HepG2 (cell line): Measurements from ENCODE around the gene P2RX3. TPM values are rescaled to one million over a fixed set of nuclear protein-coding genes. Genes with fewer than 3 reads are reported as not detected.

ENCODE experiments used
- BORCS8-MEF2B ChIP-seq: sonication (generic); formaldehyde crosslinking; IDR thresholded peaks from 2 replicates; pipeline ENCODE4 v1.8.0; 2022; ENCODE audit warnings: mild to moderate bottlenecking, missing genetic modification reagents
- ETS1 ChIP-seq: sonication (generic); formaldehyde crosslinking; IDR thresholded peaks from 2 replicates; pipeline ENCODE4 v1.4.0; 2020; ENCODE audit warnings: missing genetic modification reagents
- FIP1L1 ChIP-seq: fragments of 200-400 bp; formaldehyde crosslinking; IDR thresholded peaks from 2 replicates; pipeline ENCODE4 v1.6.1; 2018; ENCODE audit warnings: low read depth, mild to moderate bottlenecking, low read length, moderate library complexity, borderline replicate concordance; ENCODE audit not compliant: insufficient read depth
- FUBP1 ChIP-seq: sonication (generic); formaldehyde crosslinking; IDR thresholded peaks from 2 replicates; pipeline ENCODE4 v1.5.1; 2020; ENCODE audit warnings: missing genetic modification reagents, mild to moderate bottlenecking, borderline replicate concordance
- HNF4G ChIP-seq, 2 experiments: sonication (generic) in 1 of 2; formaldehyde crosslinking in 1 of 2; IDR thresholded peaks; 2 replicates each; pipeline versions ENCODE4 v1.4.0 to v1.6.1; 2011 to 2020; ENCODE audit warnings: borderline replicate concordance in 2 of 2, low read depth in 2 of 2, mild to moderate bottlenecking in 2 of 2, low read length in 1 of 2, missing genetic modification reagents in 1 of 2, moderate library complexity in 1 of 2
- KDM2A ChIP-seq: sonication (generic); formaldehyde crosslinking; IDR thresholded peaks from 2 replicates; pipeline ENCODE4 v1.4.0; 2020; ENCODE audit warnings: low read depth, missing genetic modification reagents, borderline replicate concordance
- SRSF4 ChIP-seq: fragments of 200-400 bp; formaldehyde crosslinking; IDR thresholded peaks from one replicate; pipeline ENCODE4 v1.6.1; 2018; ENCODE audit warnings: mild to moderate bottlenecking, low read depth, low read length, moderate library complexity; ENCODE audit not compliant: poor library complexity, severe bottlenecking
- YEATS2 ChIP-seq: sonication (generic); formaldehyde crosslinking; IDR thresholded peaks from 2 replicates; pipeline ENCODE4 v1.4.0; 2020; ENCODE audit warnings: missing genetic modification reagents, borderline replicate concordance
- ZBTB10 ChIP-seq: sonication (generic); formaldehyde crosslinking; IDR thresholded peaks from 2 replicates; pipeline ENCODE4 v1.4.0; 2020; ENCODE audit warnings: missing genetic modification reagents, borderline replicate concordance
- ZNF275 ChIP-seq: sonication (generic); formaldehyde crosslinking; IDR thresholded peaks from 2 replicates; pipeline ENCODE4 v1.8.0; 2022; ENCODE audit warnings: missing genetic modification reagents, mild to moderate bottlenecking, inconsistent platforms, borderline replicate concordance
- ZNF589 ChIP-seq: sonication (generic); formaldehyde crosslinking; conservative IDR thresholded peaks from 2 replicates; pipeline ENCODE4 v1.8.0; 2022; ENCODE audit warnings: mild to moderate bottlenecking, moderate library complexity, missing genetic modification reagents
- polyA plus RNA-seq, 8 experiments: library from polyadenylated mRNA; depleted of rRNA in 3 of 8; stranded (reverse) in 7 of 8; unstranded in 1 of 8; fragments of >200 nt; fragmentation: Illumina TruSeq in 4 of 8; extraction: Trizol in 4 of 8; gene quantifications; 2 replicates each; pipeline versions ENCODE4 v1.2.1 to v1.2.3, GENCODE V29; 2011 to 2016; ENCODE audit warnings: low read depth in 4 of 8, missing spikeins in 1 of 8, mixed read lengths in 1 of 8; ENCODE audit not compliant: insufficient read depth in 1 of 8
- total RNA-seq, 5 experiments: library from RNA; depleted of rRNA; stranded (reverse); fragments of >200 nt; fragmentation: Illumina TruSeq; extraction: Trizol; gene quantifications; 2 replicates each; pipeline ENCODE4 v1.2.3, GENCODE V29; 2016; ENCODE audit warnings: low read depth in 1 of 5
- TF ChIP-seq, protein P1 (sequence below): IDR thresholded peaks from 2 replicates; pipeline ENCODE4 v1.6.1; 2018; ENCODE audit warnings: missing genetic modification reagents

The P2RX3 gene
- total and polyA plus RNA-seq, 2 of the 13 experiments (the other 11 are each of a cell fraction or from before 2014, with no cell fraction given) = 0.08 TPM; not detected in 1

GRCh38 chr11:57353446-57353845, 15.3 kb downstream of the P2RX3 start (continued):
- TF ChIP-seq BORCS8-MEF2B = no peak
- TF ChIP-seq ETS1 (CRISPR knock-in tag) = no peak
- TF ChIP-seq ZBTB10 (CRISPR knock-in tag) = no peak
- TF ChIP-seq FUBP1 (CRISPR knock-in tag) = no peak
- TF ChIP-seq ZNF589 (CRISPR knock-in tag) = no peak
- TF ChIP-seq YEATS2 = no peak
- no peak for TF ChIP-seq FIP1L1
- no peak for TF ChIP-seq KDM2A (CRISPR knock-in tag)
- no peak for TF ChIP-seq HNF4G (IDR thresholded peaks at IDR 0.05; ENCODE audit: borderline replicate concordance, low read depth, low read length)
- no peak for TF ChIP-seq HNF4G (CRISPR knock-in tag; IDR thresholded peaks at IDR 0.05; ENCODE audit: borderline replicate concordance, low read depth)
- no peak for TF ChIP-seq SRSF4
- TF ChIP-seq ZNF275 (CRISPR knock-in tag) = no peak
- TF ChIP-seq, protein P1, sequence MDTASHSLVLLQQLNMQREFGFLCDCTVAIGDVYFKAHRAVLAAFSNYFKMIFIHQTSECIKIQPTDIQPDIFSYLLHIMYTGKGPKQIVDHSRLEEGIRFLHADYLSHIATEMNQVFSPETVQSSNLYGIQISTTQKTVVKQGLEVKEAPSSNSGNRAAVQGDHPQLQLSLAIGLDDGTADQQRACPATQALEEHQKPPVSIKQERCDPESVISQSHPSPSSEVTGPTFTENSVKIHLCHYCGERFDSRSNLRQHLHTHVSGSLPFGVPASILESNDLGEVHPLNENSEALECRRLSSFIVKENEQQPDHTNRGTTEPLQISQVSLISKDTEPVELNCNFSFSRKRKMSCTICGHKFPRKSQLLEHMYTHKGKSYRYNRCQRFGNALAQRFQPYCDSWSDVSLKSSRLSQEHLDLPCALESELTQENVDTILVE = no peak
